NT2/D1 (cell line): ENCODE measurements around the gene SCAMP3.

Experiments used
- YY1 ChIP-seq: IDR thresholded peaks from 2 replicates; pipeline ENCODE4 v1.6.1; 2011; ENCODE audit not compliant: insufficient read length, insufficient read depth
- ZNF274 ChIP-seq: IDR thresholded peaks from 2 replicates; pipeline ENCODE4 v1.6.1; 2011; ENCODE audit warnings: mild to moderate bottlenecking, low read depth, low read length

- no peak for TF ChIP-seq YY1
- TF ChIP-seq ZNF274: no peak
These were observed 907 bp upstream of the SCAMP3 start for GRCh38 chr1:155263067-155263466.
